Neural cell (in vitro differentiated cells): Measurements from ENCODE around the gene STMN3. TPM values are rescaled to one million over a fixed set of nuclear protein-coding genes. Genes with fewer than 3 reads are reported as not detected.

Experiments used
- H2AFZ ChIP-seq: fragments of 200-600, 300-800 bp; sonication (generic), shearing (Covaris generic); 2 replicates; pipeline ENCODE4 v1.6.0; 2014; ENCODE audit warnings: low read depth, mild to moderate bottlenecking, antibody characterized with exemption, low read length, moderate library complexity
- H3F3A ChIP-seq: fragments of 200-600 bp; shearing (Covaris generic); 2 replicates; pipeline ENCODE4 v1.6.1; 2016; ENCODE audit warnings: mild to moderate bottlenecking, moderate library complexity, mixed read lengths, antibody characterized with exemption, low read length; ENCODE audit not compliant: insufficient read depth, poor library complexity, severe bottlenecking
- H3K27ac ChIP-seq: fragments of 200-600, 300-800 bp; sonication (generic), shearing (Covaris generic); 2 replicates; pipeline ENCODE4 v1.5.1; 2014; ENCODE audit warnings: mild to moderate bottlenecking, low read length, moderate library complexity
- H3K27me3 ChIP-seq: fragments of 300-800, 200-600 bp; sonication (generic), shearing (Covaris generic); 2 replicates; pipeline ENCODE4 v1.6.0; 2014; ENCODE audit warnings: mild to moderate bottlenecking, low read depth, low read length, moderate library complexity; ENCODE audit not compliant: insufficient read depth
- H3K36me3 ChIP-seq: fragments of 300-800, 200-600 bp; sonication (generic), shearing (Covaris generic); 2 replicates; pipeline ENCODE4 v1.5.1; 2014; ENCODE audit warnings: mild to moderate bottlenecking, antibody characterized with exemption, low read length, moderate library complexity; ENCODE audit not compliant: insufficient read depth
- H3K4me2 ChIP-seq: fragments of 300-800, 200-600 bp; sonication (generic), shearing (Covaris generic); 2 replicates; pipeline ENCODE4 v1.6.0; 2014; ENCODE audit warnings: mild to moderate bottlenecking, low read length
- H3K4me3 ChIP-seq: fragments of 300-800, 200-600 bp; sonication (generic), shearing (Covaris generic); 2 replicates; pipeline ENCODE4 v1.5.1; 2014; ENCODE audit warnings: mild to moderate bottlenecking, low read length, moderate library complexity
- H3K79me2 ChIP-seq: fragments of 200-600 bp; shearing (Covaris generic); replicated peaks from 2 replicates; pipeline ENCODE4 v1.6.0; 2014; ENCODE audit warnings: mild to moderate bottlenecking, low read length, moderate library complexity; ENCODE audit not compliant: insufficient read depth
- H3K9ac ChIP-seq: fragments of 300-800, 200-600 bp; sonication (generic), shearing (Covaris generic); 2 replicates; pipeline ENCODE4 v1.6.1; 2016; ENCODE audit warnings: mild to moderate bottlenecking, low read length, mixed read lengths
- H3K9me2 ChIP-seq: fragments of 200-600 bp; shearing (Covaris generic); 2 replicates; pipeline ENCODE4 v1.6.1; 2016; ENCODE audit warnings: mild to moderate bottlenecking, low read length, mixed read lengths; ENCODE audit not compliant: insufficient read depth
- H3K9me3 ChIP-seq: fragments of 200-600, 300-800 bp; sonication (generic), shearing (Covaris generic); 2 replicates; pipeline ENCODE4 v1.6.1; 2016; ENCODE audit warnings: mild to moderate bottlenecking, mixed run types, low read length, moderate library complexity, mixed read lengths
- H4K20me1 ChIP-seq: fragments of 200-600 bp; shearing (Covaris generic); 2 replicates; pipeline ENCODE4 v1.6.1; 2016; ENCODE audit warnings: mild to moderate bottlenecking, mixed run types; ENCODE audit not compliant: insufficient read depth
- CTCF ChIP-seq: fragments of 450-650 bp; IDR thresholded peaks from 2 replicates; pipeline ENCODE4 v1.5.1; 2014; ENCODE audit warnings: antibody characterized with exemption, mild to moderate bottlenecking, moderate library complexity; ENCODE audit not compliant: poor library complexity, severe bottlenecking
- EP300 ChIP-seq: fragments of 450-650 bp; conservative IDR thresholded peaks from 2 replicates; pipeline ENCODE4 v1.6.1; 2014; ENCODE audit warnings: antibody characterized with exemption, mild to moderate bottlenecking, moderate library complexity; ENCODE audit not compliant: poor library complexity, severe bottlenecking
- EZH2 ChIP-seq: fragments of 200-600, 300-800 bp; shearing (Covaris generic), sonication (generic); IDR thresholded peaks from 2 replicates; pipeline ENCODE4 v1.6.1; 2014; ENCODE audit warnings: antibody characterized with exemption, low read length, borderline replicate concordance, mild to moderate bottlenecking; ENCODE audit not compliant: insufficient read depth, poor library complexity, severe bottlenecking
- MXI1 ChIP-seq: fragments of 450-650 bp; conservative IDR thresholded peaks from 2 replicates; pipeline ENCODE4 v1.6.1; 2014; ENCODE audit warnings: antibody characterized with exemption, mild to moderate bottlenecking; ENCODE audit not compliant: poor library complexity, severe bottlenecking
- POLR2AphosphoS5 ChIP-seq: IDR thresholded peaks from 2 replicates; pipeline ENCODE4 v1.6.1; 2012
- RAD21 ChIP-seq: fragments of 450-650 bp; conservative IDR thresholded peaks from 2 replicates; pipeline ENCODE4 v1.6.1; 2014; ENCODE audit warnings: antibody characterized with exemption, mild to moderate bottlenecking, moderate library complexity
- SMC3 ChIP-seq: fragments of 450-650 bp; conservative IDR thresholded peaks from 2 replicates; pipeline ENCODE4 v1.6.1; 2014; ENCODE audit warnings: antibody characterized with exemption, mild to moderate bottlenecking, moderate library complexity; ENCODE audit not compliant: poor library complexity
- TAF1 ChIP-seq: IDR thresholded peaks from 2 replicates; pipeline ENCODE4 v1.6.1; 2012; ENCODE audit warnings: low read depth
- polyA plus RNA-seq: library from polyadenylated mRNA; depleted of rRNA; stranded (reverse); fragments of >200 nt; gene quantifications from 2 replicates; pipeline ENCODE4 v1.2.3, GENCODE V29; 2014
- TF ChIP-seq, protein P1 (sequence below): IDR thresholded peaks from 2 replicates; pipeline ENCODE4 v1.6.1; 2012; ENCODE audit warnings: borderline replicate concordance

Gene STMN3
- polyA plus RNA-seq, 1 donor from 2014 or later: 268 TPM

DNA sequence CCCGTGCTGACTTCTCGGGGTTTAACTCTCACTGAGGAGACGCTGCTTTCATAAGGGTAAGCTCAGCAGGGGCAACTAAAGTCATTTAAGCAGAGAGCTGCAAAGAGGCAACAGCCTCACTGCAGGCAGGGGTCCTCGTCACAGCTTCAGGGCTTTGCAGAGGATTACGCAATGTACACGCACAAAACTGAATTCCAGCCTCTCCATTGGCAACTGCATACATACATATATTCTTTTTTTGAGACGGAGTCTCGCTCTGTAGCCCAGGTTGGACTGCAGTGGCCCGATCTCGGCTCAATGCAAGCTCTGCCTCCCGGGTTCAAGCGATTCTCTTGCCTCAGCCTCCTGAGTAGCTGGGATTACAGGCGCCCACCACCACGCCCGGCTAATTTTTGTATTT is 28.7 kb downstream of the STMN3 start:
- Histone ChIP-seq H3K9me2 (no peaks in the 10 kb centered on the region), H3K27ac (no peak overlapping the region), H3F3A (no peaks in the 10 kb centered on the region), H3K27me3 (no peaks in the 10 kb centered on the region), H3K79me2 (peaks cover 33% of the 10 kb centered on the region), H3K4me2 (no peak overlapping the region), H3K36me3 (no peaks in the 10 kb centered on the region), H3K9me3 (no peaks in the 10 kb centered on the region), H4K20me1 (no peaks in the 10 kb centered on the region), H3K9ac (no peak overlapping the region), H3K4me3 (no peak overlapping the region), H2AFZ (no peak overlapping the region)
- TF ChIP-seq RAD21: no peak
- TF ChIP-seq, protein P1, sequence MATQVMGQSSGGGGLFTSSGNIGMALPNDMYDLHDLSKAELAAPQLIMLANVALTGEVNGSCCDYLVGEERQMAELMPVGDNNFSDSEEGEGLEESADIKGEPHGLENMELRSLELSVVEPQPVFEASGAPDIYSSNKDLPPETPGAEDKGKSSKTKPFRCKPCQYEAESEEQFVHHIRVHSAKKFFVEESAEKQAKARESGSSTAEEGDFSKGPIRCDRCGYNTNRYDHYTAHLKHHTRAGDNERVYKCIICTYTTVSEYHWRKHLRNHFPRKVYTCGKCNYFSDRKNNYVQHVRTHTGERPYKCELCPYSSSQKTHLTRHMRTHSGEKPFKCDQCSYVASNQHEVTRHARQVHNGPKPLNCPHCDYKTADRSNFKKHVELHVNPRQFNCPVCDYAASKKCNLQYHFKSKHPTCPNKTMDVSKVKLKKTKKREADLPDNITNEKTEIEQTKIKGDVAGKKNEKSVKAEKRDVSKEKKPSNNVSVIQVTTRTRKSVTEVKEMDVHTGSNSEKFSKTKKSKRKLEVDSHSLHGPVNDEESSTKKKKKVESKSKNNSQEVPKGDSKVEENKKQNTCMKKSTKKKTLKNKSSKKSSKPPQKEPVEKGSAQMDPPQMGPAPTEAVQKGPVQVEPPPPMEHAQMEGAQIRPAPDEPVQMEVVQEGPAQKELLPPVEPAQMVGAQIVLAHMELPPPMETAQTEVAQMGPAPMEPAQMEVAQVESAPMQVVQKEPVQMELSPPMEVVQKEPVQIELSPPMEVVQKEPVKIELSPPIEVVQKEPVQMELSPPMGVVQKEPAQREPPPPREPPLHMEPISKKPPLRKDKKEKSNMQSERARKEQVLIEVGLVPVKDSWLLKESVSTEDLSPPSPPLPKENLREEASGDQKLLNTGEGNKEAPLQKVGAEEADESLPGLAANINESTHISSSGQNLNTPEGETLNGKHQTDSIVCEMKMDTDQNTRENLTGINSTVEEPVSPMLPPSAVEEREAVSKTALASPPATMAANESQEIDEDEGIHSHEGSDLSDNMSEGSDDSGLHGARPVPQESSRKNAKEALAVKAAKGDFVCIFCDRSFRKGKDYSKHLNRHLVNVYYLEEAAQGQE: no peak
- TF ChIP-seq POLR2AphosphoS5: no peak
- TF ChIP-seq CTCF: no peak
- TF ChIP-seq EP300: no peak
- no peak for TF ChIP-seq MXI1
- TF ChIP-seq EZH2: no peak
- TF ChIP-seq SMC3: no peak
- TF ChIP-seq TAF1: no peak

- no peaks in the 10 kb centered on the region for H3K9me3 ChIP-seq
These were observed 30.5 kb downstream of the STMN3 start for GRCh38 chr20:63622732-63623131.

More at GRCh38 chr20:63622732-63623131, 30.5 kb downstream of the STMN3 start:
- no peaks in the 10 kb centered on the region for H3K36me3 ChIP-seq
- H3K9ac ChIP-seq: no peak overlapping the region
- TF ChIP-seq RAD21: no peak
- no peak for TF ChIP-seq TAF1
- no peak for TF ChIP-seq SMC3
- no peak for TF ChIP-seq MXI1
- no peak for TF ChIP-seq EP300
- TF ChIP-seq, protein P1: no peak
- no peak for TF ChIP-seq POLR2AphosphoS5
- TF ChIP-seq CTCF: no peak
- TF ChIP-seq EZH2: no peak
- H3K27me3 ChIP-seq: no peaks in the 10 kb centered on the region
- no peaks in the 10 kb centered on the region for H4K20me1 ChIP-seq
- H3F3A ChIP-seq: no peaks in the 10 kb centered on the region
- no peak overlapping the region for H3K4me3 ChIP-seq
- no peak overlapping the region for H3K4me2 ChIP-seq
- H3K79me2 ChIP-seq: peaks cover 23% of the 10 kb centered on the region
- no peak overlapping the region for H3K27ac ChIP-seq
- H3K9me2 ChIP-seq: no peaks in the 10 kb centered on the region
- H2AFZ ChIP-seq: no peak overlapping the region
